Smooth muscle cell (in vitro differentiated cells): ENCODE results near the gene PIEZO1. TPM values are rescaled to one million over a fixed set of nuclear protein-coding genes. Genes with fewer than 3 reads are reported as not detected.

Experiments used
- DNase-seq: peaks from one replicate; lab custom pipeline; 2025; ENCODE audit not compliant: unreplicated experiment; lab: John Stamatoyannopoulos, UW
- H2AFZ ChIP-seq: fragments of 200-600 bp; sonication (generic); 2 replicates; pipeline ENCODE4 v1.6.0; 2016; ENCODE audit warnings: antibody characterized with exemption, low read depth, mild to moderate bottlenecking
- H3F3A ChIP-seq: fragments of 200-600 bp; sonication (generic); 2 replicates; pipeline ENCODE4 v1.6.0; 2017; ENCODE audit warnings: antibody characterized with exemption, low read depth
- H3K27ac ChIP-seq: fragments of 200-600 bp; sonication (generic); 2 replicates; pipeline ENCODE4 v1.5.1; 2016; ENCODE audit warnings: low read depth, mild to moderate bottlenecking
- H3K27me3 ChIP-seq: fragments of 200-600 bp; sonication (generic); 2 replicates; pipeline ENCODE4 v1.6.1; 2016; ENCODE audit warnings: low read depth, mild to moderate bottlenecking
- H3K36me3 ChIP-seq: fragments of 200-600 bp; sonication (generic); 2 replicates; pipeline ENCODE4 v1.5.1; 2016; ENCODE audit warnings: low read depth
- H3K4me1 ChIP-seq: fragments of 200-600 bp; sonication (generic); 2 replicates; pipeline ENCODE4 v1.5.1; 2016; ENCODE audit warnings: low read depth
- H3K4me2 ChIP-seq: fragments of 200-600 bp; sonication (generic); 2 replicates; pipeline ENCODE4 v1.6.0; 2016; ENCODE audit warnings: mild to moderate bottlenecking
- H3K4me3 ChIP-seq: fragments of 200-600 bp; sonication (generic); 2 replicates; pipeline ENCODE4 v1.5.1; 2016; ENCODE audit warnings: mild to moderate bottlenecking
- H3K79me2 ChIP-seq: fragments of 200-600 bp; sonication (generic); 2 replicates; pipeline ENCODE4 v1.6.0; 2016; ENCODE audit warnings: low read depth, mild to moderate bottlenecking
- H3K9ac ChIP-seq: fragments of 200-600 bp; sonication (generic); 2 replicates; pipeline ENCODE4 v1.6.0; 2016; ENCODE audit warnings: low read depth
- H3K9me3 ChIP-seq: fragments of 200-600 bp; sonication (generic); replicated peaks from 2 replicates; pipeline ENCODE4 v1.5.1; 2016; ENCODE audit warnings: low read depth
- H4K20me1 ChIP-seq: fragments of 200-600 bp; sonication (generic); 2 replicates; pipeline ENCODE4 v1.6.0; 2016; ENCODE audit warnings: low read depth
- CTCF ChIP-seq: fragments of 200-600 bp; sonication (generic); IDR thresholded peaks from 2 replicates; pipeline ENCODE4 v1.5.1; 2017; ENCODE audit warnings: borderline replicate concordance, mild to moderate bottlenecking, antibody characterized with exemption; ENCODE audit not compliant: insufficient read depth, poor library complexity, severe bottlenecking
- WGBS: methylation state at CpG from one replicate; pipeline ENCODE4 v1.1.7; 2016; ENCODE audit warnings: low lambda C conversion rate; 5-methylcytosine and 5-hydroxymethylcytosine counted together
- polyA plus RNA-seq: library from polyadenylated mRNA; unstranded; fragments of >200 nt; fragmentation: Nextera tagmentation; extraction: Ambion mirVana; gene quantifications from 2 replicates; pipeline ENCODE4 v1.2.1, GENCODE V29; 2016
- total RNA-seq: library from RNA; depleted of rRNA; stranded (reverse); fragments of >200 nt; gene quantifications from 2 replicates; pipeline ENCODE4 v1.2.3, GENCODE V29; 2014

PIEZO1 gene
- total and polyA plus RNA-seq, 2 experiments from 2014 or later, result 62.1 to 70.9 TPM

DNA sequence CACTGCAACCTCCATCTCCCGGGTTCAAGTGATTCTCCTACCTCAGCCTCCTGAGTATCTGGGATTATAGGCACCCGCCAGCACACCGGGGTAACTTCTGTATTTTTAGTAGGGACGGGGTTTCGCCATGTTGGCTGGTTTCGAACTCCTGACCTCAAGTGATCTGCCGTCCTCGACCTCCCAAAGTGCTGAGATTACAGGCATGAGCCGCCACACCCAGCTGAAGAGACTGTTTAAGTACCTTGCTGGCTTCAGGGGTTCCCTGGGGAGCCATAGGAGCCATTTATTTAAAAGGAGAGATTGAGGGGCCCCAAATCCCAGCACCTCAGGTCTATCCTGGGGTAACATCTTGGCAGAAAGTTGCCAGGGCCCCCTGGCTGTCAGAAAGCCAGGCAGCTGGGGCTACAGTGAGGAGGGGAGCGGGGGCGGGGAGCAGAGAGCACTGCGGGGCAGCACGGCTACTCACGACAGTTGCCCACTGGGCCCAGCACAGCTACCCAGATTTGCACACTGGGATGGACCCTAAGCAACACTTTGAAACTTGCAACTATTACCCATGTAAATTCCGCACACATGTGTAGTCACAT is 100.4 kb downstream of the PIEZO1 start:
- H3K27me3 ChIP-seq, result peaks cover 33% of the 10 kb centered on the region
- no peaks in the 10 kb centered on the region for H4K20me1 ChIP-seq
- H3K4me3 ChIP-seq, result no peak overlapping the region
- peaks cover 14% of the 10 kb centered on the region for H3K4me1 ChIP-seq
- no peak overlapping the region for H3K4me2 ChIP-seq
- WGBS, result 86% methylated on average over 15 of the region's 15 CpGs
- no peaks in the 10 kb centered on the region for H3K79me2 ChIP-seq
- H3F3A ChIP-seq, result no peaks in the 10 kb centered on the region
- H3K36me3 ChIP-seq, result no peaks in the 10 kb centered on the region
- no peak for TF ChIP-seq CTCF
- no peaks in the 10 kb centered on the region for H3K9me3 ChIP-seq
- no peak overlapping the region for H3K27ac ChIP-seq
- H2AFZ ChIP-seq, result no peak overlapping the region
- no peak overlapping the region for H3K9ac ChIP-seq
- no peak for DNase-seq

- peaks cover 9% of the 10 kb centered on the region for H3K4me1 ChIP-seq
- H3F3A ChIP-seq, result no peaks in the 10 kb centered on the region
- H3K79me2 ChIP-seq, result no peaks in the 10 kb centered on the region
- no peak for TF ChIP-seq CTCF
- H3K4me3 ChIP-seq, result no peak overlapping the region
- no peak overlapping the region for H3K27ac ChIP-seq
- H2AFZ ChIP-seq, result no peak overlapping the region
- H3K4me2 ChIP-seq, result no peak overlapping the region
- 81% methylated on average over 21 of the region's 21 CpGs for WGBS
- no peak for DNase-seq
- H4K20me1 ChIP-seq, result no peaks in the 10 kb centered on the region
- no peak overlapping the region for H3K9ac ChIP-seq
- peaks cover 27% of the 10 kb centered on the region for H3K27me3 ChIP-seq
- no peaks in the 10 kb centered on the region for H3K36me3 ChIP-seq
- no peaks in the 10 kb centered on the region for H3K9me3 ChIP-seq
Observed at GRCh38 chr16:88681709-88682451, 103.1 kb downstream of the PIEZO1 start.

DNA sequence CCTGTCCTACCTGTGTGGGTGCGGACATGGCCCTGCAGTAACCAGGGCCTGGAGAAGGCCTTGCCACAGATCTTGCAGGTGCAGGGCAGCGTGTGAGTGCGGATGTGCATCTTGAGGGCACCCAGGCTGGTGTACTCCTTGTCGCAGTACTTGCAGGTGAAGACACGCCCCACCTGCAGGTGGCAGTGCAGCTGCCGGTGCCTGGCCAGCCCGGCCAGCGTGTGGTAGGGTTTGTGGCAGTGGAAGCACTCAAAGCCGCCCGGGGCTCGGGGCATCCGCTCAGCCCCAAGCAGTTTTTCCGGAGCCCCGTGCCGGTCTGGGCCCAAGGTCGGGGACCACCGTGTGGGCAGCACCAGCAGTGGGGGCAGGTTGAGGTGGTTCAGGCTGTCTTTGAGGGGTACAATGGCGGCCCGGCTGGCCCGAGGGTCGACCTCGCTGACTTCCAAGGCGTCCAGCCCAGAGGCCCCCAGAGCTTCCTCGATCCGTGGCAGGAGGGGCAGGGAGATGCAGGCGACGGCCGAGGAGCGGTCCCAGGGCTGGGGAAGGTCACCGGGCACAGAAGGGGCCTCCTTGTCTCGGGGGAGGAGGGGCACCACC is 103.8 kb downstream of the PIEZO1 start:
- Histone ChIP-seq H3K79me2 (no peaks in the 10 kb centered on the region), H3K4me3 (no peak overlapping the region), H3K36me3 (no peaks in the 10 kb centered on the region), H4K20me1 (no peaks in the 10 kb centered on the region), H3K4me2 (no peak overlapping the region), H2AFZ (no peak overlapping the region), H3K9me3 (no peaks in the 10 kb centered on the region), H3K9ac (no peak overlapping the region), H3K27me3 (peaks cover 26% of the 10 kb centered on the region), H3K4me1 (peaks cover 9% of the 10 kb centered on the region), H3F3A (no peaks in the 10 kb centered on the region), H3K27ac (no peak overlapping the region)
- no peak for DNase-seq
- WGBS, result 82% methylated on average over 29 of the region's 31 CpGs
- no peak for TF ChIP-seq CTCF
